A673 (cell line): ENCODE data around the gene UBALD1. TPM values are rescaled to one million over a fixed set of nuclear protein-coding genes. Genes with fewer than 3 reads are reported as not detected.

Experiments used
- BruUV-seq: library from RNA; stranded (reverse); fragments of 400-500 nt; replicated peaks from 2 replicates; lab custom pipeline; 2021; lab: Mats Ljungman, UMichigan
- CTCF ChIA-PET: fragments of 300-600 bp; sonication (Branson Sonifier 250); formaldehyde crosslinking; loops from one replicate; lab custom pipeline; 2022; ENCODE audit warnings: antibody characterized with exemption; lab: Charles Lee
- POLR2A ChIA-PET: fragments of 300-600 bp; sonication (Branson Sonifier 250); formaldehyde crosslinking; loops from one replicate; lab custom pipeline; 2022; ENCODE audit warnings: antibody characterized with exemption; ENCODE audit not compliant: low non-redundant PET; lab: Charles Lee
- DNase-seq: peaks from one replicate; pipeline ENCODE4 v3.0.0-alpha.2; 2015; ENCODE audit warnings: low spot score
- H3K27ac ChIP-seq: fragments of 200-600 bp; sonication (generic); 2 replicates; pipeline ENCODE4 v1.5.1; 2016; ENCODE audit warnings: mixed run types, low read depth, mild to moderate bottlenecking, mixed read lengths, antibody characterized with exemption, low read length; ENCODE audit not compliant: poor library complexity, severe bottlenecking
- H3K27me3 ChIP-seq: fragments of 200-600 bp; sonication (generic); replicated peaks from 2 replicates; pipeline ENCODE4 v1.6.1; 2017; ENCODE audit warnings: mixed run types, low read depth, mild to moderate bottlenecking, mixed read lengths, antibody characterized with exemption, low read length; ENCODE audit not compliant: insufficient read depth, poor library complexity
- H3K36me3 ChIP-seq: fragments of 200-600 bp; sonication (generic); 2 replicates; pipeline ENCODE4 v1.6.1; 2016; ENCODE audit warnings: mixed run types, mild to moderate bottlenecking, mixed read lengths, antibody characterized with exemption, low read length; ENCODE audit not compliant: insufficient read depth, poor library complexity, severe bottlenecking
- H3K4me1 ChIP-seq: fragments of 200-600 bp; sonication (generic); 2 replicates; pipeline ENCODE4 v1.6.1; 2017; ENCODE audit warnings: mixed run types, mild to moderate bottlenecking, mixed read lengths, antibody characterized with exemption, low read length; ENCODE audit not compliant: insufficient read depth, poor library complexity, severe bottlenecking
- H3K4me3 ChIP-seq: fragments of 200-600 bp; sonication (generic); 2 replicates; pipeline ENCODE4 v1.5.1; 2016; ENCODE audit warnings: low read depth, mixed run types, mild to moderate bottlenecking, mixed read lengths, low read length; ENCODE audit not compliant: poor library complexity, severe bottlenecking
- H3K9me3 ChIP-seq: fragments of 200-600 bp; sonication (generic); 2 replicates; pipeline ENCODE4 v1.6.1; 2016; ENCODE audit warnings: mixed run types, low read depth, mild to moderate bottlenecking, mixed read lengths, antibody characterized with exemption, low read length; ENCODE audit not compliant: poor library complexity, severe bottlenecking
- EZH2 ChIP-seq: fragments of 200-600 bp; sonication (generic); IDR thresholded peaks from 2 replicates; pipeline ENCODE4 v1.6.1; 2017; ENCODE audit warnings: borderline replicate concordance, low read depth, mild to moderate bottlenecking, mixed read lengths, antibody characterized with exemption, low read length; ENCODE audit not compliant: poor library complexity, severe bottlenecking
- intact Hi-C: fragments of 100-400 bp; cut with micrococcal nuclease; formaldehyde crosslinking; loops from one replicate; pipeline ENCODE4 v1.10.0; 2022; ENCODE audit not compliant: unreplicated experiment
- total RNA-seq: library from RNA; stranded (reverse); gene quantifications from 2 replicates; pipeline ENCODE4 v1.2.3, GENCODE V29; 2021
- TF ChIP-seq, protein P1 (sequence below): fragments of 300-800, 200-600 bp; sonication (generic); conservative IDR thresholded peaks from 2 replicates; pipeline ENCODE4 v1.5.1; 2017; ENCODE audit warnings: low read depth, mild to moderate bottlenecking, antibody characterized with exemption, low read length, moderate library complexity, mixed read lengths

Gene UBALD1
- total RNA-seq, 1 experiment from 2014 or later: 36.5 TPM

DNA sequence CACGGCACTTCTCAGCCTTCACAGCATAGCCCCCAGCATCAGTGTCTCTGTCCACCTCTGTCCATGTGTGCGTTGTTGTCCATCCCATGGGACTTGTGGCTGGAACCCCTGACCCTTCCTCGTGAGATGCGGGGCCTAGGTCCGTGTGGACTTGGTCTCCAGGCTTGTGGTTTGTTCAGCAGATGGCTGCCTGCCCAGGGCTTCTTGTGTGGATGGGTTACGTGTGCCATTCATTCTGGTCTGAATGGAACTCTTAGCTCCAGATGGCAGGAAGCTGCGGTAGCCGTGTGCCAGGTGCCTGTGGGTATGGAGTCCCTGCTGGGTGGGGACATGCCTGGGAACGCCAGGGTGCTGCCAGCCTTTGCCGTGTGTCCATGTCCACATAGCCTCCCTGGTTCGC, 47.0 kb upstream of the UBALD1 start:
- no peaks in the 10 kb centered on the region for H3K36me3 ChIP-seq
- no peaks in the 10 kb centered on the region for H3K9me3 ChIP-seq
- no peaks in the 10 kb centered on the region for H3K27me3 ChIP-seq
- H3K4me3 ChIP-seq: no peak overlapping the region
- intact Hi-C loops: no loop called here
- CTCF ChIA-PET: no interaction called here
- no peaks in the 10 kb centered on the region for H3K4me1 ChIP-seq
- H3K27ac ChIP-seq: no peak overlapping the region
- POLR2A ChIA-PET: no interaction called here
- TF ChIP-seq, protein P1, sequence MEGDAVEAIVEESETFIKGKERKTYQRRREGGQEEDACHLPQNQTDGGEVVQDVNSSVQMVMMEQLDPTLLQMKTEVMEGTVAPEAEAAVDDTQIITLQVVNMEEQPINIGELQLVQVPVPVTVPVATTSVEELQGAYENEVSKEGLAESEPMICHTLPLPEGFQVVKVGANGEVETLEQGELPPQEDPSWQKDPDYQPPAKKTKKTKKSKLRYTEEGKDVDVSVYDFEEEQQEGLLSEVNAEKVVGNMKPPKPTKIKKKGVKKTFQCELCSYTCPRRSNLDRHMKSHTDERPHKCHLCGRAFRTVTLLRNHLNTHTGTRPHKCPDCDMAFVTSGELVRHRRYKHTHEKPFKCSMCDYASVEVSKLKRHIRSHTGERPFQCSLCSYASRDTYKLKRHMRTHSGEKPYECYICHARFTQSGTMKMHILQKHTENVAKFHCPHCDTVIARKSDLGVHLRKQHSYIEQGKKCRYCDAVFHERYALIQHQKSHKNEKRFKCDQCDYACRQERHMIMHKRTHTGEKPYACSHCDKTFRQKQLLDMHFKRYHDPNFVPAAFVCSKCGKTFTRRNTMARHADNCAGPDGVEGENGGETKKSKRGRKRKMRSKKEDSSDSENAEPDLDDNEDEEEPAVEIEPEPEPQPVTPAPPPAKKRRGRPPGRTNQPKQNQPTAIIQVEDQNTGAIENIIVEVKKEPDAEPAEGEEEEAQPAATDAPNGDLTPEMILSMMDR: no peak
- no peak for TF ChIP-seq EZH2
- no TSS peak for BruUV-seq
- no peak for DNase-seq

DNA sequence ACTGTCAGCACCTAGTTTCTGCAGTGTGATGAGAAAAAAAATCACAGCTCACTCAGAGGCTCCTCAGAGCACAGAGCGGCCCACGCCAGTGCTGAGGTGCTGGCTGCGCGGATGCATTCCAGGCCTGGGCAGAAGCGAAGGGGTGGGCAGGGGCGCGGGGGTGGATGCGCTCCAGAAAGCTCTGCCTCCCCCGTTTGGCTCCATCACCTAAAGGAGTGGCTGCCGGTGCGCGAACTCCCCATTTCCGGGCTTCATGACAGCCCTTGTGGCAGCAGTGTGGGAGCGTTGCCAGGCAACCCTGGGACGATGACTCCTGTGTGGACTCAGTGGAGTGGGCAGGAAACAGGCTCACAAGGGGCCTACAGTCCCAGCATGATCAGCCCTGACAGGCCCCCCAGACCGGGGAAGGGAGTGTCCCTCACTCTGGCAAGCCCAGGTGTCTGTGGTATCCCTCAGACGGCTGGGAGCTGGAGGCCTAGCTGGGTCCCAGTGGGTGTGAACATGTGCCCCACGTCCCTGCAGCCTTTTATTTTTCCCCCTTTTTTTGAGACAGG, 45.8 kb upstream of the UBALD1 start:
- ChIA-PET CTCF (no interaction called here), POLR2A (interaction anchor here (0.6 kb wide), 1 partner anchor 162 kb away, joined by 3 read pairs; no protein-coding TSS in a partner anchor)
- H3K4me3 ChIP-seq: no peak overlapping the region
- H3K27ac ChIP-seq: no peak overlapping the region
- intact Hi-C loops: no loop called here
- DNase-seq: peak; percentile 38
- no peak for TF ChIP-seq EZH2
- TF ChIP-seq, protein P1: no peak
- no peaks in the 10 kb centered on the region for H3K27me3 ChIP-seq
- H3K4me1 ChIP-seq: no peaks in the 10 kb centered on the region
- H3K36me3 ChIP-seq: no peaks in the 10 kb centered on the region
- no TSS peak for BruUV-seq
- no peaks in the 10 kb centered on the region for H3K9me3 ChIP-seq

DNA sequence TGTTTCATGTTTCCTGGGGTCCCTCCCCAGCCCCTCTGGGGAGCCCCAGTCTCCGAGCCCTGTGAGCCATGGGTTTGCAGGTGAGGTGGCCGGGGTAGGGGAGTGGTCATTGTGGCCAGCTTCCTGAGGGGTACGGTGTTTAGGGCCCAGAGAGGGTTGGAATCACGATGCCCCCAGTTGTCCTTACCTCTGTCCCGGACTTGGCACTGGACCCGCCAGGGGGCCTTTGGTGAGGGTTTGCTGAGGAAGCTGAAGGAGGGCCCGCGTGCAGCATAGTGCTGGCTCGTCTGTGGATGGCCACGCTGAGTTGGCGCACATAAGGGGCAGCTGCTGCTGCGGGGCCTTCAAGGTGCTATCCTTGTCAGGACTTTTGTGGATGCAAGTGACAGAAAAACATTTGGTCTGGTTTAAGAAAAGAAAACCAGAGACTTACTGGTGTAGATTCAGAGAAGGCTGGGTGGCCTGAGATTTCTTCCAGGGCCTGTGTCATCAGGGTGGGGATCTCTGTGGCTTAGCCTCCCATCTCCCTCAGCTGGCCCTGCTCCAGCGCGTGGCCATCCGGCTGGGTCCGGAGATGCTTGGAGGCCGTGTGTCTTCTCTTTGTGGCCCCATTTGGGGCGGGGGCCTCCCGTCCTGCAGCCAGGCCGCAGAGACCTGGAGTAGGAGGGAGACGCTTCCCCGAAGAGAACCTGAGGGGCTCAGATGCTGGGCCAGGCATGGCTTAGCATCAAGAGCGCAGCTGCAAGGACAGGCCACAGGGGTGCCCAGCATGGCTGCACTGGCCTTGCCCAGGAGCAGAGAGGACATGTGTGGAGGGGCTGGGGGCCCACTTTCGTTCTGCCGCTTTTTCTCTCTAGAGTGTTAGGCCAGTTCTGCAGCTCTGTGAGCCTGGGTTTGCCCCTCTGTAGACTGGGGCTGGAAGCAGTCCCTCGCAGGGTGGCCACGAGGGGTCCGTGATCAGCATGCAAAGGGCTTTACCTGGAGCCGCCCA, 45.0 kb upstream of the UBALD1 start:
- Histone ChIP-seq H3K4me3 (no peak overlapping the region), H3K27ac (no peak overlapping the region), H3K27me3 (no peaks in the 10 kb centered on the region), H3K4me1 (no peaks in the 10 kb centered on the region), H3K9me3 (no peaks in the 10 kb centered on the region), H3K36me3 (no peaks in the 10 kb centered on the region)
- ChIA-PET POLR2A (no interaction called here), CTCF (no interaction called here)
- intact Hi-C loops: no loop called here
- no TSS peak for BruUV-seq
- TF ChIP-seq EZH2: no peak
- TF ChIP-seq, protein P1: no peak
- no peak for DNase-seq
